Tibial nerve (tissue), 4 donors: ENCODE results near the gene KIF21A. TPM values are rescaled to one million over a fixed set of nuclear protein-coding genes. Genes with fewer than 3 reads are reported as not detected.

ENCODE experiments used
- total RNA-seq, 4 donors: library from RNA; depleted of rRNA; stranded (reverse); fragments of >200 nt; gene quantifications; one replicate each; pipeline ENCODE4 v1.1.0, GENCODE V29; 2016

KIF21A gene
- total RNA-seq, 4 donors from 2014 or later = 13.5 to 56.6 (median 30.2) TPM

Other genes with a start within 250 kb of the KIF21A start
- gene ABCD2, start 176.7 kb upstream of the KIF21A start, total RNA-seq = 1 to 10 TPM; 4.8 to 8.8 (median 7.7) TPM